A673 (cell line): ENCODE results near the gene ATP1A1. TPM values are rescaled to one million over a fixed set of nuclear protein-coding genes. Genes with fewer than 3 reads are reported as not detected.

Experiments
- BruUV-seq: library from RNA; stranded (reverse); fragments of 400-500 nt; replicated peaks from 2 replicates; lab custom pipeline; 2021; lab: Mats Ljungman, UMichigan
- CTCF ChIA-PET: fragments of 300-600 bp; sonication (Branson Sonifier 250); formaldehyde crosslinking; loops from one replicate; lab custom pipeline; 2022; ENCODE audit warnings: antibody characterized with exemption; lab: Charles Lee
- POLR2A ChIA-PET: fragments of 300-600 bp; sonication (Branson Sonifier 250); formaldehyde crosslinking; loops from one replicate; lab custom pipeline; 2022; ENCODE audit warnings: antibody characterized with exemption; ENCODE audit not compliant: low non-redundant PET; lab: Charles Lee
- DNase-seq: peaks from one replicate; pipeline ENCODE4 v3.0.0-alpha.2; 2015; ENCODE audit warnings: low spot score
- H3K27ac ChIP-seq: fragments of 200-600 bp; sonication (generic); 2 replicates; pipeline ENCODE4 v1.5.1; 2016; ENCODE audit warnings: mixed run types, low read depth, mild to moderate bottlenecking, mixed read lengths, antibody characterized with exemption, low read length; ENCODE audit not compliant: poor library complexity, severe bottlenecking
- H3K27me3 ChIP-seq: fragments of 200-600 bp; sonication (generic); replicated peaks from 2 replicates; pipeline ENCODE4 v1.6.1; 2017; ENCODE audit warnings: mixed run types, low read depth, mild to moderate bottlenecking, mixed read lengths, antibody characterized with exemption, low read length; ENCODE audit not compliant: insufficient read depth, poor library complexity
- H3K36me3 ChIP-seq: fragments of 200-600 bp; sonication (generic); 2 replicates; pipeline ENCODE4 v1.6.1; 2016; ENCODE audit warnings: mixed run types, mild to moderate bottlenecking, mixed read lengths, antibody characterized with exemption, low read length; ENCODE audit not compliant: insufficient read depth, poor library complexity, severe bottlenecking
- H3K4me1 ChIP-seq: fragments of 200-600 bp; sonication (generic); 2 replicates; pipeline ENCODE4 v1.6.1; 2017; ENCODE audit warnings: mixed run types, mild to moderate bottlenecking, mixed read lengths, antibody characterized with exemption, low read length; ENCODE audit not compliant: insufficient read depth, poor library complexity, severe bottlenecking
- H3K4me3 ChIP-seq: fragments of 200-600 bp; sonication (generic); 2 replicates; pipeline ENCODE4 v1.5.1; 2016; ENCODE audit warnings: low read depth, mixed run types, mild to moderate bottlenecking, mixed read lengths, low read length; ENCODE audit not compliant: poor library complexity, severe bottlenecking
- H3K9me3 ChIP-seq: fragments of 200-600 bp; sonication (generic); 2 replicates; pipeline ENCODE4 v1.6.1; 2016; ENCODE audit warnings: mixed run types, low read depth, mild to moderate bottlenecking, mixed read lengths, antibody characterized with exemption, low read length; ENCODE audit not compliant: poor library complexity, severe bottlenecking
- EZH2 ChIP-seq: fragments of 200-600 bp; sonication (generic); IDR thresholded peaks from 2 replicates; pipeline ENCODE4 v1.6.1; 2017; ENCODE audit warnings: borderline replicate concordance, low read depth, mild to moderate bottlenecking, mixed read lengths, antibody characterized with exemption, low read length; ENCODE audit not compliant: poor library complexity, severe bottlenecking
- intact Hi-C: fragments of 100-400 bp; cut with micrococcal nuclease; formaldehyde crosslinking; loops from one replicate; pipeline ENCODE4 v1.10.0; 2022; ENCODE audit not compliant: unreplicated experiment
- total RNA-seq: library from RNA; stranded (reverse); gene quantifications from 2 replicates; pipeline ENCODE4 v1.2.3, GENCODE V29; 2021
- TF ChIP-seq, protein P1 (sequence below): fragments of 300-800, 200-600 bp; sonication (generic); conservative IDR thresholded peaks from 2 replicates; pipeline ENCODE4 v1.5.1; 2017; ENCODE audit warnings: low read depth, mild to moderate bottlenecking, antibody characterized with exemption, low read length, moderate library complexity, mixed read lengths

Gene ATP1A1
- total RNA-seq, 1 experiment from 2014 or later: 1,420 TPM

DNA sequence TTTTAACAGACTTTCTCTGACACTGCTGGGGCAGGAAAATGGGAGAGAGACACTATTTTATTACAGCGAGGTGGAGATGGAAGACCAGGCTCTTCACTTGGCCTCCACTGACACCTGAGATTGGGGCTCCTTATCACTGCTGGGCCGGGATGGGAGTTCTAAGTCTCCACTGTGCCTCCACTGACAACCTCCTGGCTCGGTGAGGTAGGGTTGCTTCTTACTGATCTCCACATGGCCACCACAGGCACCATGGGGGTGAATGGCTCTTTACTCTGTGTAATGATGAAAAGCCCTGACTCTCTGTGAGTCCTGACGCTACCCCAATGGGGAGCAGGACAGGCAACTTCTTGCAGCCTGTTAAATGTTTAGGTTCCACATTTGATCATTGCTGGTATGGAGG is 67.7 kb downstream of the ATP1A1 start:
- ChIA-PET POLR2A (no interaction called here), CTCF (no interaction called here)
- no peak overlapping the region for H3K4me3 ChIP-seq
- H3K4me1 ChIP-seq: no peaks in the 10 kb centered on the region
- H3K36me3 ChIP-seq: no peaks in the 10 kb centered on the region
- H3K9me3 ChIP-seq: no peaks in the 10 kb centered on the region
- no peak overlapping the region for H3K27ac ChIP-seq
- TF ChIP-seq, protein P1, sequence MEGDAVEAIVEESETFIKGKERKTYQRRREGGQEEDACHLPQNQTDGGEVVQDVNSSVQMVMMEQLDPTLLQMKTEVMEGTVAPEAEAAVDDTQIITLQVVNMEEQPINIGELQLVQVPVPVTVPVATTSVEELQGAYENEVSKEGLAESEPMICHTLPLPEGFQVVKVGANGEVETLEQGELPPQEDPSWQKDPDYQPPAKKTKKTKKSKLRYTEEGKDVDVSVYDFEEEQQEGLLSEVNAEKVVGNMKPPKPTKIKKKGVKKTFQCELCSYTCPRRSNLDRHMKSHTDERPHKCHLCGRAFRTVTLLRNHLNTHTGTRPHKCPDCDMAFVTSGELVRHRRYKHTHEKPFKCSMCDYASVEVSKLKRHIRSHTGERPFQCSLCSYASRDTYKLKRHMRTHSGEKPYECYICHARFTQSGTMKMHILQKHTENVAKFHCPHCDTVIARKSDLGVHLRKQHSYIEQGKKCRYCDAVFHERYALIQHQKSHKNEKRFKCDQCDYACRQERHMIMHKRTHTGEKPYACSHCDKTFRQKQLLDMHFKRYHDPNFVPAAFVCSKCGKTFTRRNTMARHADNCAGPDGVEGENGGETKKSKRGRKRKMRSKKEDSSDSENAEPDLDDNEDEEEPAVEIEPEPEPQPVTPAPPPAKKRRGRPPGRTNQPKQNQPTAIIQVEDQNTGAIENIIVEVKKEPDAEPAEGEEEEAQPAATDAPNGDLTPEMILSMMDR: no peak
- TF ChIP-seq EZH2: no peak
- DNase-seq: no peak
- intact Hi-C loops: no loop called here
- BruUV-seq: no TSS peak
- no peaks in the 10 kb centered on the region for H3K27me3 ChIP-seq

DNA sequence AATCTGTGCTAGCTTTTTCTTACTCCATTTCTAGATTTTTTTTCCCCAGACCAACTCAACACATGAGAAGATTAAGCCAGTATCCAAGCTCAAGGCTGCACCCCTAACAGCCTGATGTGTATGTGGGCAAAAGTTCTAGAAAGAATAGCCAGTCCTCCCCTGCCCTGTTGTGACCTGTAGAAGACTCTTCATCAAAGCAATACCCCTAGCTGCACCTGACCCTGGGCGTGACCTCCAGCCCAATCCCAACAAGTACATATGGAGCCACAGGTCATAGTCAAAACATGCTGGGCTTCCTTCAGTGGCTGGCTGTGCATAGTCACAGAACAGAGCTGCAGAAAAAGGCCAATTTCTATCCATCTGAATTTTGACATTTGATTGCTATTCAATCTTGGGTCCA is 72.5 kb downstream of the ATP1A1 start:
- Histone ChIP-seq H3K27me3 (no peaks in the 10 kb centered on the region), H3K27ac (no peak overlapping the region), H3K4me3 (no peak overlapping the region), H3K4me1 (no peaks in the 10 kb centered on the region), H3K36me3 (no peaks in the 10 kb centered on the region), H3K9me3 (no peaks in the 10 kb centered on the region)
- BruUV-seq: no TSS peak
- ChIA-PET CTCF (no interaction called here), POLR2A (no interaction called here)
- no peak for DNase-seq
- intact Hi-C loops: no loop called here
- TF ChIP-seq, protein P1: no peak
- TF ChIP-seq EZH2: no peak

GRCh38 chr1:116446686-116447085 is 73.6 kb downstream of the ATP1A1 start:
- Histone ChIP-seq H3K27me3 (no peaks in the 10 kb centered on the region), H3K27ac (no peak overlapping the region), H3K4me3 (no peak overlapping the region), H3K36me3 (no peaks in the 10 kb centered on the region), H3K9me3 (no peaks in the 10 kb centered on the region), H3K4me1 (no peaks in the 10 kb centered on the region)
- no peak for TF ChIP-seq EZH2
- TF ChIP-seq, protein P1: no peak
- POLR2A ChIA-PET: no interaction called here
- intact Hi-C loops: no loop called here
- no TSS peak for BruUV-seq
- CTCF ChIA-PET: no interaction called here
- no peak for DNase-seq
